Common myeloid progenitor, CD34-positive (primary cell): Measurements from ENCODE around the gene MCRIP2.

Experiments used
- CTCF ChIA-PET: fragments of 350-600 bp; sonication (Branson Sonifier 250); formaldehyde crosslinking; loops from one replicate; lab custom pipeline; 2021; ENCODE audit warnings: antibody characterized with exemption; lab: Charles Lee
- POLR2A ChIA-PET: fragments of 350-600 bp; sonication (Branson Sonifier 250); formaldehyde crosslinking; loops from one replicate; lab custom pipeline; 2021; ENCODE audit warnings: antibody characterized with exemption; lab: Charles Lee
- DNase-seq, 3 donors: peaks; one replicate each; pipeline versions ENCODE4 v3.0.0 to v3.0.0-alpha.2; 2013
- H3K27ac ChIP-seq, 2 experiments: 1 replicate in 1 of 2; 2 replicates in 1 of 2; pipeline ENCODE4 v1.7.0; 2013; ENCODE audit warnings: inconsistent platforms in 2 of 2, low read length in 2 of 2, mild to moderate bottlenecking in 2 of 2, low read depth in 1 of 2, moderate library complexity in 1 of 2; ENCODE audit not compliant: severe bottlenecking in 2 of 2, insufficient read depth in 1 of 2, poor library complexity in 1 of 2
- H3K27me3 ChIP-seq, 5 experiments: replicated peaks in 2 of 5; 1 replicate in 3 of 5; 2 replicates in 2 of 5; pipeline versions ENCODE4 v1.6.1 to v1.7.0; 2013; ENCODE audit warnings: low read length in 4 of 5, mild to moderate bottlenecking in 2 of 5, moderate library complexity in 2 of 5, inconsistent platforms in 1 of 5; ENCODE audit not compliant: insufficient read depth in 5 of 5, control insufficient read depth in 4 of 5
- H3K36me3 ChIP-seq, 4 experiments: 1 replicate in 2 of 4; 2 replicates in 2 of 4; pipeline versions ENCODE4 v1.6.1 to v1.7.0; 2013; ENCODE audit warnings: low read length in 3 of 4, control low read depth in 1 of 4, mild to moderate bottlenecking in 1 of 4; ENCODE audit not compliant: control insufficient read depth in 4 of 4, insufficient read depth in 4 of 4
- H3K4me1 ChIP-seq, 4 experiments: 1 replicate in 3 of 4; 2 replicates in 1 of 4; pipeline versions ENCODE4 v1.6.1 to v1.7.1; 2013; ENCODE audit warnings: low read length in 3 of 4, mild to moderate bottlenecking in 3 of 4, control low read depth in 1 of 4, inconsistent platforms in 1 of 4, moderate library complexity in 1 of 4; ENCODE audit not compliant: control insufficient read depth in 4 of 4, insufficient read depth in 4 of 4; ENCODE audit errors: control extremely low read depth in 1 of 4
- H3K4me3 ChIP-seq, 7 experiments: 1 replicate in 4 of 7; 2 replicates in 3 of 7; pipeline versions ENCODE4 v1.5.1 to v1.7.0; 2013; ENCODE audit warnings: mild to moderate bottlenecking in 7 of 7, low read length in 6 of 7, moderate library complexity in 6 of 7, inconsistent platforms in 2 of 7, low read depth in 2 of 7, control low read depth in 1 of 7; ENCODE audit not compliant: insufficient read depth in 4 of 7, control insufficient read depth in 1 of 7; ENCODE audit errors: extremely low read depth in 1 of 7
- H3K9me3 ChIP-seq, 5 experiments: 1 replicate in 4 of 5; 2 replicates in 1 of 5; pipeline versions ENCODE4 v1.6.1 to v1.7.1; 2013; ENCODE audit warnings: low read length in 4 of 5, mild to moderate bottlenecking in 2 of 5, inconsistent platforms in 1 of 5, low read depth in 1 of 5, moderate library complexity in 1 of 5; ENCODE audit not compliant: control insufficient read depth in 4 of 5, insufficient read depth in 2 of 5; ENCODE audit errors: control extremely low read depth in 1 of 5
- WGBS: methylation state at CpG from one replicate; pipeline ENCODE4 v1.1.5; 2013; ENCODE audit not compliant: insufficient coverage; 5-methylcytosine and 5-hydroxymethylcytosine counted together

The MCRIP2 gene

GRCh38 chr16:677316-678190 is 35.9 kb downstream of the MCRIP2 start:
- WGBS, result 61% methylated on average over 39 of the region's 57 CpGs
- no peak overlapping the region for H3K4me3 ChIP-seq
- no peaks in the 10 kb centered on the region for H3K9me3 ChIP-seq
- DNase-seq, result no peak
- ChIA-PET CTCF (interaction anchor here (1.1 kb wide), 1 partner anchor 17 kb away, joined by 4 read pairs; no protein-coding TSS in a partner anchor), POLR2A (no interaction called here)
- peaks cover 0 to 39% (median 33%) of the 10 kb centered on the region in 4 experiments for H3K4me1 ChIP-seq
- no peak overlapping the region for H3K27ac ChIP-seq
- H3K27me3 ChIP-seq, result peaks cover 0 to 32% (median 2%) of the 10 kb centered on the region in 5 experiments
- H3K36me3 ChIP-seq, result peaks cover 0 to 31% (median 21%) of the 10 kb centered on the region in 4 experiments

- H3K9me3 ChIP-seq, result no peaks in the 10 kb centered on the region
- no peak overlapping the region for H3K27ac ChIP-seq
- DNase-seq, result no peak
- ChIA-PET CTCF (interaction anchor here (1.0 to 1.1 kb wide), 2 partner anchors 8 to 19 kb away, joined by 3 read pairs; no protein-coding TSS in a partner anchor), POLR2A (no interaction called here)
- H3K27me3 ChIP-seq, result peaks cover 0 to 32% (median 2%) of the 10 kb centered on the region in 5 experiments
- peaks cover 0 to 31% (median 18%) of the 10 kb centered on the region in 4 experiments for H3K36me3 ChIP-seq
- peaks cover 0 to 47% (median 38%) of the 10 kb centered on the region in 4 experiments for H3K4me1 ChIP-seq
- 93% methylated on average over 19 of the region's 21 CpGs for WGBS
- no peak overlapping the region for H3K4me3 ChIP-seq
These were observed 36.7 kb downstream of the MCRIP2 start for GRCh38 chr16:678209-678857.

GRCh38 chr16:678858-679813 is 37.5 kb downstream of the MCRIP2 start:
- DNase-seq, result peak; percentile 61 to 72 (median 69)
- H3K4me1 ChIP-seq, result peaks cover 0 to 53% (median 45%) of the 10 kb centered on the region in 4 experiments
- peaks cover 0 to 23% (median 13%) of the 10 kb centered on the region in 4 experiments for H3K36me3 ChIP-seq
- POLR2A ChIA-PET, result no interaction called here
- WGBS, result 38% methylated on average over 27 of the region's 52 CpGs
- H3K27me3 ChIP-seq, result peaks cover 0 to 32% (median 2%) of the 10 kb centered on the region in 5 experiments
- H3K27ac ChIP-seq, result peak overlapping the region in 1 of 2 experiments; percentile 49
- H3K4me3 ChIP-seq, result peak overlapping the region; percentile 35 to 78 (median 60)
- CTCF ChIA-PET, result interaction anchor here (0.6 to 1.1 kb wide), 3 partner anchors 9 to 20 kb away, joined by 3 read pairs; no protein-coding TSS in a partner anchor
- H3K9me3 ChIP-seq, result no peaks in the 10 kb centered on the region

GRCh38 chr16:679814-680624 is 38.4 kb downstream of the MCRIP2 start, which contains the start of gene STUB1:
Gene STUB1 (plus strand): TSS chr16:680410. CDS start chr16:680526, 116 bp downstream.
- peaks cover 0 to 27% (median 2%) of the 10 kb centered on the region in 5 experiments for H3K27me3 ChIP-seq
- H3K36me3 ChIP-seq, result peaks cover 0 to 20% (median 9%) of the 10 kb centered on the region in 4 experiments
- ChIA-PET CTCF (interaction anchor here (0.6 to 1.8 kb wide), 3 partner anchors 10 to 27 kb away, joined by 3 to 7 read pairs (median 4); partner anchors contain the start of gene WDR24), POLR2A (interaction anchor here (0.9 to 1.3 kb wide), 2 partner anchors 10 to 16 kb away, joined by 3 to 5 read pairs; partner anchors contain the start of gene WDR24)
- H3K4me1 ChIP-seq, result peaks cover 0 to 57% (median 50%) of the 10 kb centered on the region in 4 experiments
- peak within 1 kb of the TSS; percentile 61 to 79 for H3K27ac ChIP-seq
- H3K4me3 ChIP-seq, result peak within 1 kb of the TSS; percentile 59 to 86 (median 80)
- WGBS, result 0% methylated on average over 56 of the region's 91 CpGs
- DNase-seq, result peak; percentile 82 to 90 (median 87)
- H3K9me3 ChIP-seq, result no peaks in the 10 kb centered on the region

GRCh38 chr16:680625-680945 is 39.0 kb downstream of the MCRIP2 start:
- H3K27me3 ChIP-seq, result peaks cover 0 to 23% (median 2%) of the 10 kb centered on the region in 5 experiments
- 0% methylated on average over 23 of the region's 38 CpGs for WGBS
- POLR2A ChIA-PET, result interaction anchor here (0.9 to 1.3 kb wide), 2 partner anchors 10 to 15 kb away, joined by 3 to 5 read pairs; partner anchors contain the start of gene WDR24
- peaks cover 0 to 57% (median 49%) of the 10 kb centered on the region in 4 experiments for H3K4me1 ChIP-seq
- H3K4me3 ChIP-seq, result peak overlapping the region; percentile 59 to 86 (median 80)
- peaks cover 0 to 26% (median 9%) of the 10 kb centered on the region in 4 experiments for H3K36me3 ChIP-seq
- CTCF ChIA-PET, result interaction anchor here (1.5 to 1.8 kb wide), 3 partner anchors 9 to 44 kb away, joined by 4 to 7 read pairs (median 4); partner anchors contain the start of genes METTL26 and WDR24
- DNase-seq, result no peak
- no peaks in the 10 kb centered on the region for H3K9me3 ChIP-seq
- peak overlapping the region; percentile 61 to 79 for H3K27ac ChIP-seq
